SK-N-SH (cell line): ENCODE measurements around the gene CBX7. TPM values are rescaled to one million over a fixed set of nuclear protein-coding genes. Genes with fewer than 3 reads are reported as not detected.

ENCODE experiments used
- CTCF ChIA-PET: fragments of 300-600, 350-600 bp; formaldehyde crosslinking; extraction: SDS; loops from one replicate; lab custom pipeline; 2021; lab: Yijun Ruan, JAX
- POLR2A ChIA-PET: fragments of 350-600 bp; sonication (Branson Sonifier 250); formaldehyde crosslinking; extraction: SDS; loops from one replicate; lab custom pipeline; 2020; ENCODE audit warnings: antibody characterized with exemption, inconsistent platforms; lab: Yijun Ruan, JAX
- DNase-seq: peaks from one replicate; pipeline ENCODE4 v3.0.0; 2012
- H2AFZ ChIP-seq: fragments of 200-600 bp; sonication (generic); 2 replicates; pipeline ENCODE4 v1.8.1; 2016; ENCODE audit warnings: antibody characterized with exemption, mild to moderate bottlenecking, low read depth
- H3F3A ChIP-seq: fragments of 200-600 bp; sonication (generic); replicated peaks from 2 replicates; pipeline ENCODE3; 2016; ENCODE audit warnings: antibody characterized with exemption, mild to moderate bottlenecking; ENCODE audit not compliant: insufficient read depth
- H3K27ac ChIP-seq, 2 experiments: fragments of 200-500 bp in 1 of 2; fragments of 200-600 bp in 1 of 2; sonication (Bioruptor generic) in 1 of 2; sonication (generic), shearing (Covaris generic) in 1 of 2; 2 replicates each; pipeline versions ENCODE4 v1.5.1 to v1.6.1; 2014 to 2016; ENCODE audit warnings: low read depth in 2 of 2, inconsistent platforms in 1 of 2, low read length in 1 of 2, mild to moderate bottlenecking in 1 of 2, mixed read lengths in 1 of 2
- H3K27me3 ChIP-seq: fragments of 200-600 bp; sonication (generic), shearing (Covaris generic); 2 replicates; pipeline ENCODE4 v1.6.1; 2016; ENCODE audit warnings: mixed run types; ENCODE audit not compliant: insufficient read depth
- H3K36me3 ChIP-seq, 2 experiments: fragments of 200-500 bp in 1 of 2; fragments of 200-600 bp in 1 of 2; sonication (Bioruptor generic) in 1 of 2; sonication (generic) in 1 of 2; replicated peaks in 1 of 2; 2 replicates each; pipeline versions ENCODE3 to v1.5.1; 2014 to 2016; ENCODE audit warnings: low read length in 1 of 2, mild to moderate bottlenecking in 1 of 2; ENCODE audit not compliant: insufficient read depth in 2 of 2, control insufficient read depth in 1 of 2
- H3K4me1 ChIP-seq, 2 experiments: fragments of 200-500 bp in 1 of 2; fragments of 200-600 bp in 1 of 2; sonication (Bioruptor generic) in 1 of 2; sonication (generic), shearing (Covaris generic) in 1 of 2; 2 replicates each; pipeline versions ENCODE4 v1.5.1 to v1.6.1; 2014 to 2016; ENCODE audit warnings: low read depth in 1 of 2, low read length in 1 of 2, mixed run types in 1 of 2; ENCODE audit not compliant: insufficient read depth in 2 of 2, control insufficient read depth in 1 of 2
- H3K4me2 ChIP-seq: fragments of 200-600 bp; sonication (generic), shearing (Covaris generic); 2 replicates; pipeline ENCODE4 v1.6.1; 2017; ENCODE audit warnings: mixed run types
- H3K4me3 ChIP-seq, 2 experiments: fragments of 200-500 bp in 1 of 2; fragments of 200-600 bp in 1 of 2; sonication (Bioruptor generic) in 1 of 2; sonication (generic), shearing (Covaris generic) in 1 of 2; 2 replicates each; pipeline versions ENCODE4 v1.5.1 to v1.8.1; 2014 to 2016; ENCODE audit warnings: low read depth in 2 of 2, inconsistent platforms in 1 of 2, low read length in 1 of 2, mild to moderate bottlenecking in 1 of 2, mixed read lengths in 1 of 2, moderate library complexity in 1 of 2
- H3K79me2 ChIP-seq: fragments of 200-600 bp; sonication (generic); 2 replicates; pipeline ENCODE4 v1.8.1; 2017; ENCODE audit warnings: mild to moderate bottlenecking; ENCODE audit not compliant: insufficient read depth
- H3K9ac ChIP-seq: fragments of 200-600 bp; sonication (generic); 2 replicates; pipeline ENCODE4 v1.6.1; 2017; ENCODE audit warnings: mixed run types
- H3K9me2 ChIP-seq: fragments of 200-600 bp; sonication (generic); 2 replicates; pipeline ENCODE4 v1.6.1; 2017; ENCODE audit warnings: mixed run types
- H3K9me3 ChIP-seq: fragments of 200-600 bp; sonication (generic); 2 replicates; pipeline ENCODE4 v1.6.1; 2017; ENCODE audit warnings: mixed run types, mild to moderate bottlenecking, moderate library complexity
- H4K20me1 ChIP-seq: fragments of 200-600 bp; sonication (generic); 2 replicates; pipeline ENCODE4 v1.6.1; 2017; ENCODE audit warnings: mild to moderate bottlenecking, mixed run types; ENCODE audit not compliant: insufficient read depth
- ELF1 ChIP-seq: IDR thresholded peaks from 2 replicates; pipeline ENCODE4 v1.4.0; 2012
- EZH2phosphoT487 ChIP-seq: fragments of 200-600 bp; sonication (generic); IDR thresholded peaks from 2 replicates; pipeline ENCODE4 v1.6.1; 2017; ENCODE audit warnings: low read depth, mixed run types, mild to moderate bottlenecking, antibody characterized with exemption, moderate library complexity, borderline replicate concordance
- FOSL2 ChIP-seq: IDR thresholded peaks from 2 replicates; pipeline ENCODE4 v1.4.0; 2012; ENCODE audit warnings: low read depth, mild to moderate bottlenecking, moderate library complexity, borderline replicate concordance
- FOXM1 ChIP-seq: IDR thresholded peaks from 2 replicates; pipeline ENCODE4 v1.4.0; 2012; ENCODE audit warnings: low read depth, mild to moderate bottlenecking
- JUND ChIP-seq: IDR thresholded peaks from 2 replicates; pipeline ENCODE4 v1.4.0; 2012
- MEF2A ChIP-seq: IDR thresholded peaks from 2 replicates; pipeline ENCODE4 v1.4.0; 2012; ENCODE audit warnings: low read depth, borderline replicate concordance
- POLR2AphosphoS5 ChIP-seq: IDR thresholded peaks from 2 replicates; pipeline ENCODE4 v1.6.1; 2012; ENCODE audit warnings: low read depth, low read length
- RCOR1 ChIP-seq: fragments of 150-350 bp; IDR thresholded peaks from 2 replicates; pipeline ENCODE4 v1.6.1; 2017; ENCODE audit warnings: antibody characterized with exemption, low read length
- REST ChIP-seq: IDR thresholded peaks from 2 replicates; pipeline ENCODE4 v1.6.1; 2012; ENCODE audit warnings: mild to moderate bottlenecking, low read depth, low read length, moderate library complexity
- RFX5 ChIP-seq: IDR thresholded peaks from 2 replicates; pipeline ENCODE4 v1.6.1; 2012; ENCODE audit warnings: mild to moderate bottlenecking, improper control_type of control experiment, low read length
- SIN3A ChIP-seq: IDR thresholded peaks from 2 replicates; pipeline ENCODE4 v1.6.1; 2012; ENCODE audit warnings: low read depth, mild to moderate bottlenecking, low read length, moderate library complexity, borderline replicate concordance
- SMC3 ChIP-seq: IDR thresholded peaks from 2 replicates; pipeline ENCODE4 v1.6.1; 2012; ENCODE audit warnings: low read depth, low read length, improper control_type of control experiment
- ZBTB33 ChIP-seq: IDR thresholded peaks from 2 replicates; pipeline ENCODE4 v1.4.0; 2012; ENCODE audit warnings: low read depth, borderline replicate concordance
- WGBS: methylation state at CpG from one replicate; pipeline ENCODE4 v1.1.6; 2017; ENCODE audit warnings: low lambda C conversion rate; 5-methylcytosine and 5-hydroxymethylcytosine counted together
- polyA plus RNA-seq, 3 experiments: library from polyadenylated mRNA; depleted of rRNA; stranded (reverse); fragments of >200 nt; gene quantifications; 2 replicates each; pipeline ENCODE4 v1.2.3, GENCODE V29; 2012
- TF ChIP-seq, protein P1 (sequence below): IDR thresholded peaks from 2 replicates; pipeline ENCODE4 v1.4.0; 2012; ENCODE audit warnings: low read depth, borderline replicate concordance
- TF ChIP-seq, protein P2 (sequence below): fragments of 150-350 bp; IDR thresholded peaks from 2 replicates; pipeline ENCODE4 v1.6.1; 2016; ENCODE audit warnings: mild to moderate bottlenecking, low read depth, low read length
- TF ChIP-seq, protein P3 (sequence below): IDR thresholded peaks from 2 replicates; pipeline ENCODE4 v1.4.0; 2012; ENCODE audit warnings: low read depth

The CBX7 gene
- polyA plus RNA-seq, 1 of the 3 experiments (the other 2 are of a cell fraction): 2.3 TPM

DNA sequence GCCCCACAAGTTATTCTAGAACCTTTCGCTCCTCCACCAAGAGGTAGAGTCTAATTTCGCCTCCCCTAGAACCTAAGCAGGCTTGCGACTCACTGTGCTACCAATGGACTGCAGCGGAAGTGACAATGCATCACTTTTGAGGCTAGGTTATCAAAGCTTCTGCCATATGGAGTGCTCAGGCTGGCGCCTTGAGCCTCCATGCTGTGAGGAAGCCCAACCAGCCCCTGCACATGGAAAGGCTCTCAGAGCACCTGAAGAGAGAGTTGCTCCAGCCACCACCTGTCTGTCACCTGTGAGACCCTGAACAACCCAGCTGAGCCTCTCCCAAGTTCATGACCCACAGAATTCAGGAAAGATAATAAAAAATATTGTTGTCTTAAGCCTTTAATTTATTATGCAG lies 29.3 kb upstream of the CBX7 start:
- ChIA-PET POLR2A (no interaction called here), CTCF (interaction anchor here (1.7 kb wide), 1 partner anchor 10 kb away, joined by 5 read pairs; no protein-coding TSS in a partner anchor)
- Histone ChIP-seq H3K9me3 (no peaks in the 10 kb centered on the region), H3K9ac (no peak overlapping the region), H3K27ac (no peak overlapping the region), H3K27me3 (no peaks in the 10 kb centered on the region), H3K4me3 (no peak overlapping the region), H3K4me1 (peaks cover 0 to 11% of the 10 kb centered on the region in 2 experiments; a peak in 1 of 4 replicates), H3K79me2 (no peaks in the 10 kb centered on the region), H3K36me3 (no peaks in the 10 kb centered on the region), H2AFZ (no peak overlapping the region), H3K4me2 (no peak overlapping the region), H3F3A (no peaks in the 10 kb centered on the region), H3K9me2 (no peaks in the 10 kb centered on the region), H4K20me1 (no peaks in the 10 kb centered on the region)
- TF ChIP-seq, protein P1, sequence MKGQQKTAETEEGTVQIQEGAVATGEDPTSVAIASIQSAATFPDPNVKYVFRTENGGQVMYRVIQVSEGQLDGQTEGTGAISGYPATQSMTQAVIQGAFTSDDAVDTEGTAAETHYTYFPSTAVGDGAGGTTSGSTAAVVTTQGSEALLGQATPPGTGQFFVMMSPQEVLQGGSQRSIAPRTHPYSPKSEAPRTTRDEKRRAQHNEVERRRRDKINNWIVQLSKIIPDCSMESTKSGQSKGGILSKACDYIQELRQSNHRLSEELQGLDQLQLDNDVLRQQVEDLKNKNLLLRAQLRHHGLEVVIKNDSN: no peak
- TF ChIP-seq MEF2A (no peak), REST (no peak), RCOR1 (no peak), POLR2AphosphoS5 (no peak), SMC3 (no peak), FOSL2 (no peak), SIN3A (no peak), EZH2phosphoT487 (no peak)
- TF ChIP-seq, protein P2, sequence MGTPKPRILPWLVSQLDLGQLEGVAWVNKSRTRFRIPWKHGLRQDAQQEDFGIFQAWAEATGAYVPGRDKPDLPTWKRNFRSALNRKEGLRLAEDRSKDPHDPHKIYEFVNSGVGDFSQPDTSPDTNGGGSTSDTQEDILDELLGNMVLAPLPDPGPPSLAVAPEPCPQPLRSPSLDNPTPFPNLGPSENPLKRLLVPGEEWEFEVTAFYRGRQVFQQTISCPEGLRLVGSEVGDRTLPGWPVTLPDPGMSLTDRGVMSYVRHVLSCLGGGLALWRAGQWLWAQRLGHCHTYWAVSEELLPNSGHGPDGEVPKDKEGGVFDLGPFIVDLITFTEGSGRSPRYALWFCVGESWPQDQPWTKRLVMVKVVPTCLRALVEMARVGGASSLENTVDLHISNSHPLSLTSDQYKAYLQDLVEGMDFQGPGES: no peak
- no CpG with 5 or more reads among the region's 5 CpGs for WGBS
- DNase-seq: no peak

GRCh38 chr22:39181356-39181755 lies 28.9 kb upstream of the CBX7 start:
- 91% methylated on average over 6 of the region's 8 CpGs for WGBS
- H3F3A ChIP-seq: no peaks in the 10 kb centered on the region
- H3K9me3 ChIP-seq: no peaks in the 10 kb centered on the region
- TF ChIP-seq MEF2A: no peak
- no peak for TF ChIP-seq RFX5
- TF ChIP-seq, protein P3, sequence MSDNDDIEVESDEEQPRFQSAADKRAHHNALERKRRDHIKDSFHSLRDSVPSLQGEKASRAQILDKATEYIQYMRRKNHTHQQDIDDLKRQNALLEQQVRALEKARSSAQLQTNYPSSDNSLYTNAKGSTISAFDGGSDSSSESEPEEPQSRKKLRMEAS: no peak
- TF ChIP-seq ZBTB33: no peak
- TF ChIP-seq ELF1: no peak
- TF ChIP-seq FOXM1: no peak
- TF ChIP-seq FOSL2: no peak
- TF ChIP-seq, protein P1: no peak
- TF ChIP-seq JUND: no peak
- H3K27me3 ChIP-seq: no peaks in the 10 kb centered on the region
- H3K36me3 ChIP-seq: no peaks in the 10 kb centered on the region
- H2AFZ ChIP-seq: no peak overlapping the region
- ChIA-PET POLR2A (no interaction called here), CTCF (no interaction called here)
- no peak overlapping the region for H3K4me3 ChIP-seq
- DNase-seq: no peak
- no peaks in the 10 kb centered on the region for H3K79me2 ChIP-seq
- no peak overlapping the region for H3K4me2 ChIP-seq
- no peaks in the 10 kb centered on the region for H3K9me2 ChIP-seq
- H3K27ac ChIP-seq: no peak overlapping the region
- no peak overlapping the region for H3K9ac ChIP-seq
- H3K4me1 ChIP-seq: peaks cover 0 to 11% of the 10 kb centered on the region in 2 experiments; a peak in 1 of 4 replicates
- H4K20me1 ChIP-seq: no peaks in the 10 kb centered on the region
